ENCODE results near the gene C1orf87.

DNA sequence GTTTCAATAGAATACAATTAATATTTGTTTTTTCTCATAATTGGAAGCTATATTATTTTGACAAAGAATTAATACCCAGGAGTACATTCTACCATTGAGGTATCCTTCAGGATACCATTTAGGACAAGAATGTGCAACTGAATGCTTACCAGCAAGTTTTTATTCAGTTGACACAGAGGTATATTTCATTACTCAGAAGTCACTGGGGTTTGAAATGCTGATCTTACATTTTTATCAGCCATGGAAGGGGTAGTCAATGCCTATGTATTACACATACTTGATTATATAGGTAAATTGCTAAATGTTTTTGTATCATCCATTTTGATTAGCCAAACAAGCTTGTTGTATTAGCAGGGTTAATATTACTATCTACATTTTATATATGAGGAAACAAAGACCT is 48.0 kb downstream of the C1orf87 start:
- TF ChIP-seq YY1 (IDR thresholded peaks at IDR 0.05; ENCODE audit: insufficient read depth, insufficient read length) (no peak), SUZ12 (IDR thresholded peaks at IDR 0.05; ENCODE audit: extremely low read depth, insufficient read depth, insufficient read length) (no peak), ZNF274 (IDR thresholded peaks at IDR 0.05; ENCODE audit: low read depth, low read length) (no peak)
